ENCODE results near the gene KRTAP4-1.
"Not testable (repeated sequence)": the region's sequence is repeated elsewhere in the genome, so short reads cannot be mapped to it uniquely, and the experiment has no call there.

KRTAP4-1 gene

GRCh38 chr17:41184480-41184961 lies at the start of gene KRTAP4-1:
KRTAP4-1 (minus strand) TSS chr17:41184911; CDS start chr17:41184854, 57 bp downstream.
- DNase-seq: no peak

GRCh38 chr17:41232399-41233105 lies 47.8 kb upstream of the KRTAP4-1 start, which contains the start of gene KRTAP9-3:
KRTAP9-3 (plus strand) TSS chr17:41232449; CDS start chr17:41232502, 53 bp downstream.
- not testable (repeated sequence) for DNase-seq

- no peak for DNase-seq
Measured at GRCh38 chr17:41231731-41232130, 47.0 kb upstream of the KRTAP4-1 start.

GRCh38 chr17:41230094-41230493 lies 45.4 kb upstream of the KRTAP4-1 start:
- no peak for DNase-seq

GRCh38 chr17:41226598-41227095 lies 41.9 kb upstream of the KRTAP4-1 start, which contains the start of gene KRTAP9-2:
KRTAP9-2 (plus strand) TSS chr17:41226648; CDS start chr17:41226655, 7 bp downstream.
- DNase-seq: not testable (repeated sequence)

- DNase-seq: no peak
Measured at GRCh38 chr17:41226051-41226450, 41.3 kb upstream of the KRTAP4-1 start.

- DNase-seq: no peak
Measured at GRCh38 chr17:41223821-41224220, 39.1 kb upstream of the KRTAP4-1 start.

GRCh38 chr17:41215681-41216080 lies 31.0 kb upstream of the KRTAP4-1 start:
- DNase-seq: no peak

- DNase-seq: no peak
Measured at GRCh38 chr17:41212524-41213169, 27.9 kb upstream of the KRTAP4-1 start.

- peak; percentile 37 for DNase-seq
Measured at GRCh38 chr17:41211845-41212466, 27.2 kb upstream of the KRTAP4-1 start.

- no peak for DNase-seq
Measured at GRCh38 chr17:41199421-41200078, 14.8 kb upstream of the KRTAP4-1 start.

- no peak for DNase-seq
Measured at GRCh38 chr17:41196068-41196467, 11.4 kb upstream of the KRTAP4-1 start.

GRCh38 chr17:41190328-41190727 lies 5.6 kb upstream of the KRTAP4-1 start:
- no peak for DNase-seq

- DNase-seq: not testable (repeated sequence)
Measured at GRCh38 chr17:41189837-41190318, 5.2 kb upstream of the KRTAP4-1 start, which contains the start of gene KRTAP9-1. KRTAP9-1 (plus strand) TSS chr17:41189887; CDS start chr17:41189887, 0 bp downstream.

- DNase-seq: no peak
Measured at GRCh38 chr17:41186872-41187271, 2.2 kb upstream of the KRTAP4-1 start.

GRCh38 chr17:41185001-41185400 lies 290 bp upstream of the KRTAP4-1 start:
- no peak for DNase-seq

GRCh38 chr17:41178843-41179616 lies 5.7 kb downstream of the KRTAP4-1 start:
- no peak for DNase-seq

GRCh38 chr17:41178341-41178740 lies 6.4 kb downstream of the KRTAP4-1 start:
- no peak for DNase-seq

- no peak for DNase-seq
Measured at GRCh38 chr17:41177727-41178271, 6.9 kb downstream of the KRTAP4-1 start, which contains the start of gene KRTAP4-2. KRTAP4-2 (minus strand) TSS chr17:41178221; CDS start chr17:41178164, 57 bp downstream.

GRCh38 chr17:41176744-41177387 lies 7.8 kb downstream of the KRTAP4-1 start:
- DNase-seq: no peak

GRCh38 chr17:41171886-41172285 lies 12.8 kb downstream of the KRTAP4-1 start:
- DNase-seq: no peak
